Type B pancreatic cell (in vitro differentiated cells): ENCODE results near the gene LIMK1. TPM values are rescaled to one million over a fixed set of nuclear protein-coding genes. Genes with fewer than 3 reads are reported as not detected.

ENCODE experiments used
- DNase-seq: peaks from one replicate; pipeline ENCODE4 v3.0.0; 2021; ENCODE audit warnings: mixed read lengths; ENCODE audit not compliant: unreplicated experiment; ENCODE audit errors: extremely low spot score
- H3K27ac Mint-ChIP-seq: 2 replicates; pipeline ENCODE4 v1.8.0; 2021; ENCODE audit warnings: mild to moderate bottlenecking, mixed read lengths
- H3K27me3 Mint-ChIP-seq: 2 replicates; pipeline ENCODE4 v1.8.0; 2021; ENCODE audit warnings: mixed read lengths
- H3K36me3 Mint-ChIP-seq: 2 replicates; pipeline ENCODE4 v1.8.0; 2021; ENCODE audit warnings: mixed read lengths
- H3K4me1 Mint-ChIP-seq: one replicate; pipeline ENCODE4 v1.8.0; 2021; ENCODE audit warnings: mixed read lengths; ENCODE audit not compliant: unreplicated experiment
- H3K4me3 Mint-ChIP-seq: 2 replicates; pipeline ENCODE4 v1.8.0; 2021; ENCODE audit warnings: mild to moderate bottlenecking, mixed read lengths
- H3K9me3 Mint-ChIP-seq: 2 replicates; pipeline ENCODE4 v1.8.0; 2021; ENCODE audit warnings: mixed read lengths
- total RNA-seq: library from RNA; stranded (reverse); gene quantifications from 2 replicates; pipeline ENCODE4 v1.2.1, GENCODE V29; 2021; ENCODE audit warnings: low replicate concordance
- TF ChIP-seq, protein P1 (sequence below): fragments of 200-600 bp; sonication (generic); conservative IDR thresholded peaks from 2 replicates; pipeline ENCODE4 v1.5.0; 2021; ENCODE audit warnings: antibody characterized with exemption, mild to moderate bottlenecking

LIMK1 gene
- total RNA-seq, 1 donor from 2014 or later = 46.6 TPM

DNA sequence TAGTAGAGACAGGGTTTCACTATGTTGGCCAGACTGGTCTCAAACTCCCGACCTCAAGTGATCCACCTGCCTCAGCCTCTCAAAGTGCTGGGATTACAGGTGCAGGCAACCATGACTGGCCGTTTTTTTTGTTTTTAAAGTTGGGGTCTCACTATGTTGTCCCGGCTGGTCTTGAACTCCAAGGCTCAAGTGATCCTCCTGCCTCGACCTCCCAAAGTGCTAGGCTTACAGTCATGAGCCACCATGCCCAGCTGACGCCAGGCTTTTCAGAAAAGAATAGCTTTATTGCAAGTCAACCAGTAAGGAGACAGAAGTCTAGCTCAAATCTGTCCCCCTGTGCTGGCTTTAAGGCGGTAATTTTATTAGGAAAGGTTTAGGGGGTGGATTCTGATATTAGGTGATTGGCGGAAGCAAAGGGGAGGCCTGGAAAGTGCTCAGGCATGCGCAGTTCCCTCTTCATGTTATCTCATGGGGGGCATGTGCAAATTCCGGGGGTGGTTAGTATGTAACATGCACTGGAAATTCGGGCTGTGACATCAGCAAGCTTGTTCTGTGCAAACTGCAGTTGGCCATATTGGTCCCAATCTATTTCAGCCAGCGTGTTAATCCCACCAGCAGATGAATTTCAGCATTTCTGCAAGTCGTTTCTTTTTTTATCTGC lies 42.7 kb downstream of the LIMK1 start:
- Mint-ChIP-seq H3K9me3 (no peaks in the 10 kb centered on the region), H3K27ac (no peak overlapping the region), H3K27me3 (no peaks in the 10 kb centered on the region), H3K4me1 (no peaks in the 10 kb centered on the region), H3K36me3 (no peaks in the 10 kb centered on the region), H3K4me3 (no peak overlapping the region)
- DNase-seq = no peak
- TF ChIP-seq, protein P1, sequence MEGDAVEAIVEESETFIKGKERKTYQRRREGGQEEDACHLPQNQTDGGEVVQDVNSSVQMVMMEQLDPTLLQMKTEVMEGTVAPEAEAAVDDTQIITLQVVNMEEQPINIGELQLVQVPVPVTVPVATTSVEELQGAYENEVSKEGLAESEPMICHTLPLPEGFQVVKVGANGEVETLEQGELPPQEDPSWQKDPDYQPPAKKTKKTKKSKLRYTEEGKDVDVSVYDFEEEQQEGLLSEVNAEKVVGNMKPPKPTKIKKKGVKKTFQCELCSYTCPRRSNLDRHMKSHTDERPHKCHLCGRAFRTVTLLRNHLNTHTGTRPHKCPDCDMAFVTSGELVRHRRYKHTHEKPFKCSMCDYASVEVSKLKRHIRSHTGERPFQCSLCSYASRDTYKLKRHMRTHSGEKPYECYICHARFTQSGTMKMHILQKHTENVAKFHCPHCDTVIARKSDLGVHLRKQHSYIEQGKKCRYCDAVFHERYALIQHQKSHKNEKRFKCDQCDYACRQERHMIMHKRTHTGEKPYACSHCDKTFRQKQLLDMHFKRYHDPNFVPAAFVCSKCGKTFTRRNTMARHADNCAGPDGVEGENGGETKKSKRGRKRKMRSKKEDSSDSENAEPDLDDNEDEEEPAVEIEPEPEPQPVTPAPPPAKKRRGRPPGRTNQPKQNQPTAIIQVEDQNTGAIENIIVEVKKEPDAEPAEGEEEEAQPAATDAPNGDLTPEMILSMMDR = no peak

DNA sequence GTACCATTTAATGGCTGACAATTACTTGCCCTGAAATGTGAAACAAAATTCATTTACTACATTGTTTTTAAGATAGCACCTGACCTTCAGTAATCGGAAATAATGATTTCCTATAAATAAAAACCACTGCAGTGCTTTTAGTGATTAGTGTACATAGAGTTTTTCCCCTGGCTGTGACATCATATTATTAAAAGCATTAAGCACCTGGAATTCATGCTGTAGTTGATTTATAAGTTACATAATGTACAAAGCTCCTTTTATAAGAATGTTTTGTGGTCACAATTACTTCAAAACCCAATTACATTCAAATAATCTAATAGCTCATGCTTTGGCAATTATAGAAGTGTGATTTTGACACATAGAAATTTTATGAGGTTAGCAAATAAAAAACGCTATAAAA lies 46.3 kb downstream of the LIMK1 start:
- H3K36me3 Mint-ChIP-seq = no peaks in the 10 kb centered on the region
- no peaks in the 10 kb centered on the region for H3K9me3 Mint-ChIP-seq
- H3K27ac Mint-ChIP-seq = no peak overlapping the region
- no peaks in the 10 kb centered on the region for H3K4me1 Mint-ChIP-seq
- no peaks in the 10 kb centered on the region for H3K27me3 Mint-ChIP-seq
- TF ChIP-seq, protein P1 = no peak
- H3K4me3 Mint-ChIP-seq = no peak overlapping the region
- no peak for DNase-seq

GRCh38 chr7:74130518-74130917 lies 46.9 kb downstream of the LIMK1 start:
- Mint-ChIP-seq H3K9me3 (no peaks in the 10 kb centered on the region), H3K27me3 (no peaks in the 10 kb centered on the region), H3K27ac (no peak overlapping the region), H3K36me3 (no peaks in the 10 kb centered on the region), H3K4me1 (no peaks in the 10 kb centered on the region), H3K4me3 (no peak overlapping the region)
- no peak for DNase-seq
- TF ChIP-seq, protein P1 = no peak

- Mint-ChIP-seq H3K27me3 (no peaks in the 10 kb centered on the region), H3K27ac (peak overlapping the region; percentile 96), H3K4me3 (no peak overlapping the region), H3K9me3 (no peaks in the 10 kb centered on the region), H3K36me3 (no peaks in the 10 kb centered on the region), H3K4me1 (no peaks in the 10 kb centered on the region)
- no peak for DNase-seq
- TF ChIP-seq, protein P1 = no peak
Observed at GRCh38 chr7:74134117-74134620, 50.6 kb downstream of the LIMK1 start.

GRCh38 chr7:74138334-74138867 lies 54.8 kb downstream of the LIMK1 start:
- H3K9me3 Mint-ChIP-seq = no peaks in the 10 kb centered on the region
- peak overlapping the region; percentile 46 for H3K27ac Mint-ChIP-seq
- H3K4me1 Mint-ChIP-seq = no peaks in the 10 kb centered on the region
- no peaks in the 10 kb centered on the region for H3K36me3 Mint-ChIP-seq
- no peaks in the 10 kb centered on the region for H3K27me3 Mint-ChIP-seq
- DNase-seq = no peak
- H3K4me3 Mint-ChIP-seq = no peak overlapping the region
- TF ChIP-seq, protein P1 = no peak
